ENCODE results near the gene TACC2. TPM values are rescaled to one million over a fixed set of nuclear protein-coding genes. Genes with fewer than 3 reads are reported as not detected.

The TACC2 gene
- total and polyA plus RNA-seq, 2 donors (not counting 3 experiments of a cell fraction or from before 2014, with no cell fraction given), result 14.4 to 46.2 TPM

GRCh38 chr10:122044713-122045112 lies 55.8 kb downstream of the TACC2 start:
- TF ChIP-seq GATA2 (IDR thresholded peaks at IDR 0.05; ENCODE audit: insufficient read depth, insufficient read length, low read depth, low read length), result no peak
- H3K36me3 ChIP-seq (ENCODE audit: control insufficient read depth in 2 of 2, extremely low read depth in 1 of 2, insufficient read depth in 2 of 2, low read length in 2 of 2), result no peaks in the 10 kb centered on the region
- no peak overlapping the region for H2AFZ ChIP-seq (ENCODE audit: low read depth, low read length)
- ChIA-PET POLR2A (no interaction called here), CTCF (interaction anchor here (1.5 kb wide), 1 partner anchor 13 kb away, joined by 3 read pairs; no protein-coding TSS in a partner anchor)
- H3K9ac ChIP-seq (replicated peaks; ENCODE audit: extremely low read depth, insufficient read depth, low read length), result no peak overlapping the region
- H3K9me3 ChIP-seq (replicated peaks; ENCODE audit: control insufficient read depth, insufficient read depth, low read length), result no peaks in the 10 kb centered on the region
- BruUV-seq (replicated peaks), result no TSS peak
- H3K27ac ChIP-seq (ENCODE audit: insufficient read depth, low read depth, low read length), result no peak overlapping the region
- intact Hi-C loops (cut with micrococcal nuclease), result no loop called here
- no peaks in the 10 kb centered on the region for H4K20me1 ChIP-seq (replicated peaks; ENCODE audit: control insufficient read depth, extremely low read depth, insufficient read depth, low read length)
- DNase-seq (ENCODE audit: low read depth, low spot score) (no peak), FAIRE-seq (no peak)
- no peaks in the 10 kb centered on the region for H3K79me2 ChIP-seq (ENCODE audit: control insufficient read depth, insufficient read depth, low read length)
- H3K4me2 ChIP-seq (ENCODE audit: insufficient read depth, low read length), result no peak overlapping the region
- no peaks in the 10 kb centered on the region for H3K9me1 ChIP-seq (replicated peaks; ENCODE audit: control insufficient read depth, extremely low read depth, insufficient read depth, low read length)
- no peak overlapping the region for H3K4me3 ChIP-seq (replicated peaks in 1 of 3; ENCODE audit: insufficient read depth in 1 of 3, low read depth in 1 of 3, low read length in 3 of 3)
- no peaks in the 10 kb centered on the region for H3K4me1 ChIP-seq (ENCODE audit: control insufficient read depth, extremely low read depth, insufficient read depth, low read length)
- H3K27me3 ChIP-seq (ENCODE audit: control insufficient read depth in 2 of 2, insufficient read depth in 2 of 2, low read length in 2 of 2), result peaks cover 3 to 7% of the 10 kb centered on the region in 2 experiments
- dilution Hi-C loops (cut with MboI; ENCODE audit: extremely low pct_ligation_motif_present, low sequenced_read_pairs), result no loop called here

- no peak overlapping the region for H2AFZ ChIP-seq (ENCODE audit: low read depth, low read length)
- no peaks in the 10 kb centered on the region for H4K20me1 ChIP-seq (replicated peaks; ENCODE audit: control insufficient read depth, extremely low read depth, insufficient read depth, low read length)
- no peaks in the 10 kb centered on the region for H3K79me2 ChIP-seq (ENCODE audit: control insufficient read depth, insufficient read depth, low read length)
- H3K9me1 ChIP-seq (replicated peaks; ENCODE audit: control insufficient read depth, extremely low read depth, insufficient read depth, low read length), result no peaks in the 10 kb centered on the region
- POLR2A ChIA-PET, result no interaction called here
- CTCF ChIA-PET, result interaction anchor here (1.3 to 1.5 kb wide), 2 partner anchors 9 to 13 kb away, joined by 3 to 6 read pairs; no protein-coding TSS in a partner anchor
- H3K4me2 ChIP-seq (ENCODE audit: insufficient read depth, low read length), result no peak overlapping the region
- no peaks in the 10 kb centered on the region for H3K36me3 ChIP-seq (ENCODE audit: control insufficient read depth in 2 of 2, extremely low read depth in 1 of 2, insufficient read depth in 2 of 2, low read length in 2 of 2)
- no peak overlapping the region for H3K9ac ChIP-seq (replicated peaks; ENCODE audit: extremely low read depth, insufficient read depth, low read length)
- FAIRE-seq (no peak), DNase-seq (ENCODE audit: low read depth, low spot score) (no peak)
- no peak overlapping the region for H3K4me3 ChIP-seq (replicated peaks in 1 of 3; ENCODE audit: insufficient read depth in 1 of 3, low read depth in 1 of 3, low read length in 3 of 3)
- no peaks in the 10 kb centered on the region for H3K9me3 ChIP-seq (replicated peaks; ENCODE audit: control insufficient read depth, insufficient read depth, low read length)
- intact Hi-C loops (cut with micrococcal nuclease), result no loop called here
- H3K27me3 ChIP-seq (ENCODE audit: control insufficient read depth in 2 of 2, insufficient read depth in 2 of 2, low read length in 2 of 2), result peaks cover 3 to 7% of the 10 kb centered on the region in 2 experiments
- no TSS peak for BruUV-seq (replicated peaks)
- dilution Hi-C loops (cut with MboI; ENCODE audit: extremely low pct_ligation_motif_present, low sequenced_read_pairs), result no loop called here
- no peak overlapping the region for H3K27ac ChIP-seq (ENCODE audit: insufficient read depth, low read depth, low read length)
- TF ChIP-seq MYC (IDR thresholded peaks at IDR 0.05; ENCODE audit: low read depth, low read length) (no peak), POLR2A (IDR thresholded peaks at IDR 0.05; ENCODE audit: low read depth, low read length) (no peak), EZH2 (IDR thresholded peaks at IDR 0.05; ENCODE audit: borderline replicate concordance, low read depth, low read length, severe bottlenecking) (no peak), CTCF (IDR thresholded peaks at IDR 0.05; ENCODE audit: extremely low read depth in 1 of 2, insufficient read depth in 1 of 2, low read depth in 1 of 2, low read length in 2 of 2) (no peak), FOS (IDR thresholded peaks at IDR 0.05; ENCODE audit: borderline replicate concordance, insufficient read depth, low read length) (no peak), POLR2AphosphoS5 (IDR thresholded peaks at IDR 0.05; ENCODE audit: insufficient read depth, low read depth, low read length) (no peak), MAX (IDR thresholded peaks at IDR 0.05; ENCODE audit: insufficient read depth, insufficient read length) (no peak), GATA2 (IDR thresholded peaks at IDR 0.05; ENCODE audit: insufficient read depth, insufficient read length, low read depth, low read length) (no peak), JUN (IDR thresholded peaks at IDR 0.05; ENCODE audit: borderline replicate concordance, insufficient read depth, insufficient read length, low read depth) (no peak)
- no peaks in the 10 kb centered on the region for H3K4me1 ChIP-seq (ENCODE audit: control insufficient read depth, extremely low read depth, insufficient read depth, low read length)
Measured at GRCh38 chr10:122045212-122045611, 56.2 kb downstream of the TACC2 start.
